ENCODE results near the gene MAPRE2. TPM values are rescaled to one million over a fixed set of nuclear protein-coding genes. Genes with fewer than 3 reads are reported as not detected.
"Not testable (repeated sequence)": the region's sequence is repeated elsewhere in the genome, so short reads cannot be mapped to it uniquely, and the experiment has no call there.

MAPRE2 gene
- total RNA-seq, 4 donors from 2014 or later, result 22.9 to 39.2 (median 35.8) TPM

DNA sequence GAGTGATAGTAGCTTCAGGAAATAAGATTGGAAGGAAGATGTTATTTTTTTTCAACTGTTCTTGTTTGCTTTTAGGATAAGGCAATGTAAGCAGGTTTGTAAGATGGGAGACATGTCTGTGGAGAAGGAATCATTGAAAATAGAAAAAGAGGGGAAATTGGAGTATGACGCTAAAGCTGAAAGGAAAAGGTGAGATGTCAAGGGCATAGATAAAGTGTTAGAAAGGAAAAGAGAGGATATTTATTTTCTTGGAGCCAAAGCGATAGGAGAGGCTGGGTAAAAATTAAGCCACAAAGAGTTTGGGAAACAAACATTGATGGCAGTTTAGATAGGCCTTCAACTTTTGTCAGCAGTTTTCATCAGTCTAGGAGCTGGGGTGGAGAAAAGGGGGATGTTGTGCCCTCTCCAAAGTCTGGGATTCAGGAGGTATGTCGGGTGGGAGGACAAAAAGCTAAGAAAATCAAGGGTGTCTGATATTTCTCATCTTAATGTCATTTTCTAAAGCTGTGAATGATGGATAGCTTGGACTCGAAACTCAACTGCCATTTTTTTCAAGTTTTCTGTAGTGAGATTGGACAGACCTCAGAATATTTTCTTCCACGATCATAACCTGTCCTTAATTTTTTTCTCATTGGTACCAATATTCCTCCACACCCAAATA, 63.3 kb downstream of the MAPRE2 start:
- peaks cover 0 to 9% (median 0%) of the 10 kb centered on the region in 3 donors for H3K4me1 ChIP-seq
- H3K36me3 ChIP-seq, result peaks cover 0 to 7% of the 10 kb centered on the region in 2 donors
- no peak overlapping the region for H3K4me3 ChIP-seq
- no peak for TF ChIP-seq POLR2A (IDR thresholded peaks at IDR 0.05)
- TF ChIP-seq, protein P1, sequence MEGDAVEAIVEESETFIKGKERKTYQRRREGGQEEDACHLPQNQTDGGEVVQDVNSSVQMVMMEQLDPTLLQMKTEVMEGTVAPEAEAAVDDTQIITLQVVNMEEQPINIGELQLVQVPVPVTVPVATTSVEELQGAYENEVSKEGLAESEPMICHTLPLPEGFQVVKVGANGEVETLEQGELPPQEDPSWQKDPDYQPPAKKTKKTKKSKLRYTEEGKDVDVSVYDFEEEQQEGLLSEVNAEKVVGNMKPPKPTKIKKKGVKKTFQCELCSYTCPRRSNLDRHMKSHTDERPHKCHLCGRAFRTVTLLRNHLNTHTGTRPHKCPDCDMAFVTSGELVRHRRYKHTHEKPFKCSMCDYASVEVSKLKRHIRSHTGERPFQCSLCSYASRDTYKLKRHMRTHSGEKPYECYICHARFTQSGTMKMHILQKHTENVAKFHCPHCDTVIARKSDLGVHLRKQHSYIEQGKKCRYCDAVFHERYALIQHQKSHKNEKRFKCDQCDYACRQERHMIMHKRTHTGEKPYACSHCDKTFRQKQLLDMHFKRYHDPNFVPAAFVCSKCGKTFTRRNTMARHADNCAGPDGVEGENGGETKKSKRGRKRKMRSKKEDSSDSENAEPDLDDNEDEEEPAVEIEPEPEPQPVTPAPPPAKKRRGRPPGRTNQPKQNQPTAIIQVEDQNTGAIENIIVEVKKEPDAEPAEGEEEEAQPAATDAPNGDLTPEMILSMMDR (IDR thresholded peaks at IDR 0.05), result no peak
- WGBS, 2 donors (ENCODE audit: low coverage in 1 of 2), result 82 to 97% methylated on average over 5 of the region's 5 CpGs
- no peak overlapping the region for H3K27ac ChIP-seq
- H3K9me3 ChIP-seq, result no peaks in the 10 kb centered on the region
- no peak for ATAC-seq
- no peaks in the 10 kb centered on the region for H3K27me3 ChIP-seq

DNA sequence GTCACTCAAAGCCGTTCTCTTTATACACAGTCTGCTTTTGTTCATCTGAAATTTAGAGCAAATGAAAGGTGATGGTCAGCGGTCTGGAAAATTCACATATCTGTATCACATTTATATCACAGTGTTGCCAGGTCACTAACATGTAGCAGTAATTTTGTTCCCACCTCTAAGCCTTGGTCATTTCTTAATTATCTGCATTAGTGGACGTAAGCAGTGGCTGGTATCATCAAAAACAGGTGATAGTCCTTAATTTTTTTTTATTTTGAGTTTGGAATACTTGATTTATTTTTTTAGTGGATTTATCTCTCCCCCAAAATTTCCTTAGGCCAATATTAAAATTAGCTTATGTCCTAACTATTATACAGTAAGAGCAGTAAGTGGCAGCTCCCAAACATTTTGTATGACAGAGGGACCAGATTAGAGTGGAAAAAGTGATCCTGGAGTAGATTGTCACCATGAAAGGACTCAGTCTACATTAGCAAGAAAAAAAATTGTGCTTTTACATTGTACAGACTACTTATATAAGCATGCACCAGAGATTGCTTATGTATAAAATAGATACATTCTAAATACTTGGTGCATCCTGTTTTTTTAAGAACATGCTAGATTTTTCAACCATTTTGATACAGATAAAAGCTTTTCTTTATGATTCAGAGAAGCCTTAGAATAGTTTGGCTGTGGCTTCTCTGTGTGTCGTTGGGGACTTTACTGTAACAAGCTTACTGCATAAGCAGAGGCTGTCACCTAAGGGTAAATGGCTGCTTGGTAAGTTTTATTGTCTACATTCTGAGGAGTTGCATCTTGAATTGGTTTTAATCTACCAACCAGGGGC, 65.0 kb downstream of the MAPRE2 start:
- Histone ChIP-seq H3K27me3 (no peaks in the 10 kb centered on the region), H3K4me1 (peaks cover 0 to 9% (median 0%) of the 10 kb centered on the region in 3 donors), H3K27ac (no peak overlapping the region), H3K36me3 (peaks cover 0 to 7% of the 10 kb centered on the region in 2 donors), H3K9me3 (no peaks in the 10 kb centered on the region), H3K4me3 (no peak overlapping the region)
- ATAC-seq, result no peak
- 83 to 85% methylated on average over 4 of the region's 4 CpGs for WGBS, 2 donors (ENCODE audit: low coverage in 1 of 2)
- no peak for TF ChIP-seq POLR2AphosphoS5 (IDR thresholded peaks at IDR 0.05)
- TF ChIP-seq, protein P1 (IDR thresholded peaks at IDR 0.05), result no peak
- TF ChIP-seq POLR2A (IDR thresholded peaks at IDR 0.05), result no peak
- no peak for TF ChIP-seq EP300 (IDR thresholded peaks at IDR 0.05)

DNA sequence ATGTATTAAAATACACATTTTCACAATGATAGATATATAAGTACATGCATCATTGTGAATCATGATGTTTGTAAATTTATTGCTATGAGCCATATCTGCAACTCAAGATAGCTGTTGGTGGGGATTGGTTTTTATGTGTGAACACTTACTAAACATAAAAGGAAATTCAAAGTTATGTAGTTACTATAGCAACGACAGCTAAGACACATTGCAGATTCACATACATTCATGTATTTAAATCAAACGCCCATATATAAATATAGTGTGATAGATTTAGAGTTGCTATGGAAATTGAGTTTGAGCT, 65.6 kb downstream of the MAPRE2 start:
- TF ChIP-seq POLR2A (IDR thresholded peaks at IDR 0.05), result no peak
- TF ChIP-seq, protein P1 (IDR thresholded peaks at IDR 0.05), result no peak
- no peak for TF ChIP-seq EP300 (IDR thresholded peaks at IDR 0.05)
- no peak for TF ChIP-seq POLR2AphosphoS5 (IDR thresholded peaks at IDR 0.05)

DNA sequence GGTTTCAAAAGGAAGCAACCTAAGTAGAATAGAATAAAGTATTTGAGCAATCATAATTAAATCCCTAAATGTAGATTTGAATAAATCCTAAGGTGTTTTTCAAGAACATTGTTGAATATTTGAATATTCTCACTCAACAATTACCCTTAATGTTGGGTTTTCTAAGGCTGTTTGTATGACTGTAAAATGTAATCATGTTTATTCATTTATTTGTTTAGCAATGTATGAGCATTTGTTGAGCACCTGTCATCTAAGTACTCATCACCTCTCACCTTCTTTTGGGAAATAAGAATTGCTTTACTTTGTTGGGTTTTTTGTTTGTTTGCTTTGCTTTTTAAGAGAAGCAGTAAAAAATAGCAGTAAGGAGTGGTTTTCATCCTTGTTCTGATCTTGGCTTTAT, 66.0 kb downstream of the MAPRE2 start:
- H3K27ac ChIP-seq, result no peak overlapping the region
- peaks cover 0 to 8% (median 0%) of the 10 kb centered on the region in 3 donors for H3K4me1 ChIP-seq
- ATAC-seq, result no peak
- peaks cover 0 to 1% of the 10 kb centered on the region in 2 donors for H3K36me3 ChIP-seq
- TF ChIP-seq POLR2AphosphoS5 (IDR thresholded peaks at IDR 0.05) (no peak), POLR2A (IDR thresholded peaks at IDR 0.05) (no peak), EP300 (IDR thresholded peaks at IDR 0.05) (no peak)
- TF ChIP-seq, protein P1 (IDR thresholded peaks at IDR 0.05), result no peak
- H3K9me3 ChIP-seq, result no peaks in the 10 kb centered on the region
- H3K4me3 ChIP-seq, result no peak overlapping the region
- H3K27me3 ChIP-seq, result no peaks in the 10 kb centered on the region

More for the DNA sequence above, 65.6 kb downstream of the MAPRE2 start:
- H3K27ac ChIP-seq, result no peak overlapping the region
- no peak for ATAC-seq
- peaks cover 0 to 6% of the 10 kb centered on the region in 2 donors for H3K36me3 ChIP-seq
- H3K9me3 ChIP-seq, result no peaks in the 10 kb centered on the region
- H3K27me3 ChIP-seq, result no peaks in the 10 kb centered on the region
- WGBS, 2 donors (ENCODE audit: low coverage in 1 of 2), result 31 to 56% methylated on average over 2 of the region's 2 CpGs
- H3K4me1 ChIP-seq, result peaks cover 0 to 9% (median 0%) of the 10 kb centered on the region in 3 donors
- no peak overlapping the region for H3K4me3 ChIP-seq

DNA sequence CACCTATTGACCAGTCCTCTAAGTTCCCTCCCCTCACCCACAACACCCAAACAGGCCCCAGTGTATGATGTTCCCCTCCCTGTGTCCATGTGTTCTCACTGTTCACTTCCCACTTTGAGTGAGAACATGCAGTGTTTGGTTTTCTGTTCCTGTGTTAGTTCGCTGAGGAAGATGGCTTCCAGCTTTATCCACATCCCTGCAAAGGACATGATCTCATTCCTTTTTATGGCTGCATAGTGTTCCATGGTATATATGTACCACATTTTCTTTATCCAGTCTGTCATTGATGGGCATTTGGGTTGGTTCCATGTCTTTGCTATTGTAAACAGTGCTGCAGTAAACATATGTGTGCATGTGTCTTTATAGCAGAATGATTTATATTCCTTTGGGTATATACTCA, 66.9 kb downstream of the MAPRE2 start:
- not testable (repeated sequence) for H3K27me3 ChIP-seq, H3K27ac ChIP-seq, H3K4me3 ChIP-seq, H3K9me3 ChIP-seq, H3K4me1 ChIP-seq, H3K36me3 ChIP-seq, ATAC-seq
- WGBS, 2 donors (ENCODE audit: low coverage in 1 of 2), result 100% methylated on average over 1 of the region's 1 CpG

Data from gastroesophageal sphincter (tissue), 4 donors.